ENCODE results near the gene SIK3. TPM values are rescaled to one million over a fixed set of nuclear protein-coding genes. Genes with fewer than 3 reads are reported as not detected.

Gene SIK3
- total and polyA plus RNA-seq, 11 donors: 11.8 to 67.4 (median 38.1) TPM

GRCh38 chr11:116963813-116964212 lies 134.4 kb downstream of the SIK3 start:
- intact Hi-C loops (cut with DNase I): no loop called here
- Histone ChIP-seq H3K27ac (no peak overlapping the region), H3K36me3 (no peaks in the 10 kb centered on the region), H3K9me3 (no peaks in the 10 kb centered on the region), H3K4me1 (peaks cover 0 to 46% (median 15%) of the 10 kb centered on the region in 12 donors), H3K27me3 (no peaks in the 10 kb centered on the region), H3K4me3 (no peak overlapping the region)
- no peak for DNase-seq
- ATAC-seq: no peak
- TF ChIP-seq POLR2A (IDR thresholded peaks at IDR 0.05) (no peak), CTCF (IDR thresholded peaks at IDR 0.05) (no peak)
- WGBS, 4 donors: 58 to 81% (median 69%) methylated on average over 4 of the region's 4 CpGs

GRCh38 chr11:116962108-116962507 lies 136.1 kb downstream of the SIK3 start:
- ATAC-seq (no peak), DNase-seq (no peak)
- intact Hi-C loops (cut with DNase I): no loop called here
- no peaks in the 10 kb centered on the region for H3K27me3 ChIP-seq
- no peaks in the 10 kb centered on the region for H3K36me3 ChIP-seq
- no peak overlapping the region for H3K4me3 ChIP-seq
- peaks cover 0 to 58% (median 23%) of the 10 kb centered on the region in 12 donors for H3K4me1 ChIP-seq
- no peaks in the 10 kb centered on the region for H3K9me3 ChIP-seq
- no peak for TF ChIP-seq POLR2A (IDR thresholded peaks at IDR 0.05)
- TF ChIP-seq CTCF (IDR thresholded peaks at IDR 0.05): no peak
- no peak overlapping the region for H3K27ac ChIP-seq
- WGBS, 4 donors: 80 to 92% (median 89%) methylated on average over 4 of the region's 4 CpGs

DNA sequence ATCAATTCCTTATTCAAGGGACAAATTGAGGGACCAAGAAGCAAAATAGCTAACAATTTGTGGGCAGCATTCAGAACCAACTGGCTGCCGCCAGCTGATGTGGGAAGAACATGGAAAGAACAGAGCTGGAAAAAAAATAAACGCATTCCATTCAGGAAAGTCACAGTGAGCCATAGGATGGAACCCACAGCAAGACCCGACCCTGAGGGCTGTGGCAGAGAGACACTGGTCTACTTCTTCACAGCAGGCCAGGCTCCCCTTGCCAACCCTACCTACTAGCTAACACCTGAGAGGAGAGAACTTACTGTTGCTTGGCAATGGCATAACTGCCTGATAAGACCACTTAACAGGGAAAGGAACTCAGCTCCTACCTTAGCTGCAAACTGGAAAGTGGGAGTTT lies 137.3 kb downstream of the SIK3 start:
- H3K4me1 ChIP-seq: peaks cover 0 to 61% (median 23%) of the 10 kb centered on the region in 12 donors

DNA sequence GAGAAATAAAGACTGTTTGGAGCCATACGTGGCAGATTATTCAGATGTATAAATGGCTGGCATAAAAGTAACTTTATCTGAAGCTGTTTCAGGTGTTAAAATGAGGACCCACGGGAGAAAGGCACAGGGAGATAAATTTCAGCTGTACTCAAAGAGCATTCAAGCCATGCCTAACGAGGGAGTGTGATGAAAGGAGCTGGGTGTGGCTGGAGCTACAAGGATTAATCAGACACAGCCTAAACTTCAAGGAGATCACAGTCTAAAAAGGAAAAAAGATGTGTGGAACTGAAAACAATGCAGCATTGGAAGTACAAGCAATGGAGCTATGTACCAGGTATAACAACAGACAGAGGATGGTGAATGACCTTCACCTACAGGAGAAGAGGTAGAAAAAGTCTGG lies 140.0 kb downstream of the SIK3 start:
- H3K27ac ChIP-seq: no peak overlapping the region
- H3K4me3 ChIP-seq: no peak overlapping the region
- H3K27me3 ChIP-seq: no peaks in the 10 kb centered on the region
- H3K9me3 ChIP-seq: no peaks in the 10 kb centered on the region
- DNase-seq: no peak
- TF ChIP-seq CTCF (IDR thresholded peaks at IDR 0.05) (no peak), POLR2A (IDR thresholded peaks at IDR 0.05) (no peak)
- H3K4me1 ChIP-seq: peaks cover 0 to 62% (median 28%) of the 10 kb centered on the region in 12 donors
- WGBS, 4 donors: 39 to 53% (median 48%) methylated on average over 3 of the region's 3 CpGs
- H3K36me3 ChIP-seq: peaks cover 0 to 31% (median 11%) of the 10 kb centered on the region in 9 donors
- no peak for ATAC-seq
- intact Hi-C loops (cut with DNase I): no loop called here

More for the DNA sequence above, 137.3 kb downstream of the SIK3 start:
- H3K27ac ChIP-seq: no peak overlapping the region
- H3K4me3 ChIP-seq: no peak overlapping the region
- TF ChIP-seq CTCF (IDR thresholded peaks at IDR 0.05): no peak
- TF ChIP-seq POLR2A (IDR thresholded peaks at IDR 0.05): no peak
- H3K9me3 ChIP-seq: no peaks in the 10 kb centered on the region
- intact Hi-C loops (cut with DNase I): no loop called here
- DNase-seq: no peak
- peak in 3 of 4 donors; percentile 11 to 45 (median 45) for ATAC-seq
- no peaks in the 10 kb centered on the region for H3K27me3 ChIP-seq
- peaks cover 0 to 9% (median 0%) of the 10 kb centered on the region in 9 donors for H3K36me3 ChIP-seq
- 44 to 64% (median 58%) methylated on average over 3 of the region's 3 CpGs for WGBS, 4 donors

Data from heart left ventricle (tissue), 16 donors.